Spleen (tissue), 11 donors: Measurements from ENCODE around the gene KRT15. TPM values are rescaled to one million over a fixed set of nuclear protein-coding genes. Genes with fewer than 3 reads are reported as not detected.

ENCODE experiments used
- DNase-seq: peaks from one replicate; pipeline ENCODE4 v3.0.0-alpha.2; 2020
- H3K27ac ChIP-seq, 8 donors: fragments of 200-600 bp; sonication (generic) in 7 of 8; 1 replicate in 4 of 8; 2 replicates in 4 of 8; pipeline versions ENCODE4 v1.5.0 to v1.8.0; 2016 to 2021; ENCODE audit warnings: inconsistent platforms in 4 of 8, mild to moderate bottlenecking in 4 of 8, moderate library complexity in 1 of 8
- H3K27me3 ChIP-seq, 7 donors: fragments of 200-600 bp; sonication (generic) in 6 of 7; replicated peaks in 1 of 7; 1 replicate in 4 of 7; 2 replicates in 3 of 7; pipeline versions ENCODE4 v1.5.0 to v1.8.0; 2016 to 2021; ENCODE audit warnings: inconsistent platforms in 3 of 7, mild to moderate bottlenecking in 1 of 7
- H3K36me3 ChIP-seq, 6 donors: fragments of 200-600 bp; sonication (generic) in 5 of 6; 1 replicate in 4 of 6; 2 replicates in 2 of 6; pipeline versions ENCODE4 v1.5.0 to v1.8.0; 2016 to 2021; ENCODE audit warnings: inconsistent platforms in 2 of 6
- H3K4me1 ChIP-seq, 6 donors: fragments of 200-600 bp; sonication (generic) in 5 of 6; 1 replicate in 3 of 6; 2 replicates in 3 of 6; pipeline versions ENCODE4 v1.5.0 to v1.8.0; 2016 to 2021; ENCODE audit warnings: inconsistent platforms in 3 of 6
- H3K4me3 ChIP-seq, 8 donors: fragments of 200-600 bp; sonication (generic) in 7 of 8; 1 replicate in 4 of 8; 2 replicates in 4 of 8; pipeline versions ENCODE4 v1.5.0 to v1.8.0; 2016 to 2021; ENCODE audit warnings: inconsistent platforms in 4 of 8, mild to moderate bottlenecking in 4 of 8, moderate library complexity in 2 of 8
- H3K9me3 ChIP-seq, 8 donors: fragments of 200-600 bp; sonication (generic) in 7 of 8; 1 replicate in 4 of 8; 2 replicates in 4 of 8; pipeline versions ENCODE4 v1.5.0 to v1.8.0; 2016 to 2021; ENCODE audit warnings: inconsistent platforms in 4 of 8
- CTCF ChIP-seq, 11 experiments: fragments of 200-600 bp in 7 of 11; fragments of 450-650 bp in 4 of 11; sonication (generic) in 4 of 11; IDR thresholded peaks in 8 of 11; conservative IDR thresholded peaks in 3 of 11; 1 replicate in 7 of 11; 2 replicates in 4 of 11; pipeline versions ENCODE4 v1.4.0 to v1.8.0; 2016 to 2021; ENCODE audit warnings: antibody characterized with exemption in 11 of 11, inconsistent platforms in 4 of 11, mild to moderate bottlenecking in 1 of 11
- POLR2A ChIP-seq, 3 donors: fragments of 450-650 bp; IDR thresholded peaks; one replicate each; pipeline ENCODE4 v1.5.1; 2017; ENCODE audit warnings: antibody characterized with exemption in 3 of 3, mild to moderate bottlenecking in 1 of 3
- POLR2AphosphoS5 ChIP-seq, 3 donors: sonication (generic); formaldehyde crosslinking; IDR thresholded peaks; one replicate each; pipeline ENCODE4 v1.5.1; 2017; ENCODE audit warnings: antibody characterized with exemption in 3 of 3
- WGBS, 5 donors: extraction: QIAGEN DNeasy Blood & Tissue Kit in 3 of 5; methylation state at CpG; one replicate each; pipeline versions ENCODE4 v1.1.5 to v1.1.7; 2013 to 2018; 5-methylcytosine and 5-hydroxymethylcytosine counted together
- intact Hi-C: fragments of 100-400 bp; cut with DNase I; formaldehyde crosslinking; loops from one replicate; pipeline ENCODE4 v1.15.0; 2023; ENCODE audit warnings: low total_unique reads
- polyA plus RNA-seq, 3 donors: library from polyadenylated mRNA; stranded (reverse); fragments of 200-250 nt; gene quantifications; one replicate each; pipeline ENCODE4 v1.2.1, GENCODE V29; 2013
- total RNA-seq, 7 donors: library from RNA; depleted of rRNA in 3 of 7; stranded (reverse); fragments of >200 nt in 3 of 7; fragmentation: NEBNext Ultra II Directional in 4 of 7; extraction: Animal tissue kit (Norgen Biotek cat#: 25700) in 4 of 7; gene quantifications; one replicate each; pipeline versions ENCODE4 v1.1.0 to v1.2.1, GENCODE V29; 2016 to 2021
- donor health status: healthy with polysubstance abuse.
- donor health status: DM: no; HTN: no; CAD: no; lungs with moderate emphysema.
- donor health status: DM: no; HTN: no; CAD: no.
- donor health status: Bipolar disorder and iron deficiency.
- donor health status: healthy.
- donor health status: DM: no; HTN: no; CAD: no.
- donor health status: DM: yes; HTN: yes; CAD: no.

The KRT15 gene
- total and polyA plus RNA-seq, 10 donors = 0.07 to 1.3 (median 0.11) TPM; not detected in 7

- peaks cover 0 to 36% (median 0%) of the 10 kb centered on the region in 7 donors for H3K27me3 ChIP-seq
- no peak for TF ChIP-seq POLR2A (IDR thresholded peaks at IDR 0.05)
- TF ChIP-seq POLR2AphosphoS5 (IDR thresholded peaks at IDR 0.05) = no peak
- TF ChIP-seq CTCF (IDR thresholded peaks at IDR 0.05 in 8 of 11, conservative IDR thresholded peaks at IDR 0.05 in 3 of 11) = no peak
- no peak overlapping the region for H3K4me3 ChIP-seq
- H3K27ac ChIP-seq = peak overlapping the region in 4 of 8 donors; percentile 41 to 52 (median 44)
- intact Hi-C loops = no loop called here
- no peaks in the 10 kb centered on the region for H3K36me3 ChIP-seq
- H3K4me1 ChIP-seq = peaks cover 0 to 11% (median 3%) of the 10 kb centered on the region in 6 donors
- WGBS, 5 donors = 57 to 79% (median 68%) methylated on average over 5 of the region's 5 CpGs
- no peak for DNase-seq
- no peaks in the 10 kb centered on the region for H3K9me3 ChIP-seq
Observed at GRCh38 chr17:41555105-41555887, 36.6 kb upstream of the KRT15 start.

GRCh38 chr17:41553987-41554680 is 35.4 kb upstream of the KRT15 start:
- peaks cover under 1 to 18% (median 9%) of the 10 kb centered on the region in 6 donors for H3K4me1 ChIP-seq
- no peak for DNase-seq
- H3K36me3 ChIP-seq = no peaks in the 10 kb centered on the region
- no peak for TF ChIP-seq POLR2AphosphoS5 (IDR thresholded peaks at IDR 0.05)
- WGBS, 5 donors = 75 to 78% (median 75%) methylated on average over 8 of the region's 8 CpGs
- no peak overlapping the region for H3K4me3 ChIP-seq
- peaks cover 0 to 27% (median 0%) of the 10 kb centered on the region in 7 donors for H3K27me3 ChIP-seq
- no peaks in the 10 kb centered on the region for H3K9me3 ChIP-seq
- peak overlapping the region in 3 of 8 donors; percentile 36 to 44 (median 44) for H3K27ac ChIP-seq
- intact Hi-C loops = loop anchor here (5.0 kb wide), 1 partner anchor 108 kb away; no protein-coding TSS in a partner anchor

GRCh38 chr17:41553176-41553575 is 34.5 kb upstream of the KRT15 start:
- peaks cover 0 to 29% (median 0%) of the 10 kb centered on the region in 7 donors for H3K27me3 ChIP-seq
- 64 to 88% (median 86%) methylated on average over 4 of the region's 4 CpGs for WGBS, 5 donors
- H3K4me3 ChIP-seq = no peak overlapping the region
- no peak for TF ChIP-seq POLR2AphosphoS5 (IDR thresholded peaks at IDR 0.05)
- H3K27ac ChIP-seq = no peak overlapping the region
- H3K4me1 ChIP-seq = peaks cover 11 to 27% (median 19%) of the 10 kb centered on the region in 6 donors
- no peak for DNase-seq
- H3K36me3 ChIP-seq = no peaks in the 10 kb centered on the region
- no peaks in the 10 kb centered on the region for H3K9me3 ChIP-seq
- intact Hi-C loops = loop anchor here (5.0 kb wide), 1 partner anchor 109 kb away; no protein-coding TSS in a partner anchor

GRCh38 chr17:41552455-41552854 is 33.8 kb upstream of the KRT15 start:
- no peak overlapping the region for H3K4me3 ChIP-seq
- peaks cover 12 to 35% (median 25%) of the 10 kb centered on the region in 6 donors for H3K4me1 ChIP-seq
- DNase-seq = no peak
- no peak for TF ChIP-seq CTCF (IDR thresholded peaks at IDR 0.05 in 8 of 11, conservative IDR thresholded peaks at IDR 0.05 in 3 of 11)
- no peak for TF ChIP-seq POLR2A (IDR thresholded peaks at IDR 0.05)
- no peak for TF ChIP-seq POLR2AphosphoS5 (IDR thresholded peaks at IDR 0.05)
- intact Hi-C loops = loop anchor here (5.0 kb wide), 1 partner anchor 110 kb away; no protein-coding TSS in a partner anchor
- no peak overlapping the region for H3K27ac ChIP-seq
- H3K27me3 ChIP-seq = peaks cover 0 to 29% (median 0%) of the 10 kb centered on the region in 7 donors
- no peaks in the 10 kb centered on the region for H3K36me3 ChIP-seq
- no peaks in the 10 kb centered on the region for H3K9me3 ChIP-seq
- 84 to 88% (median 86%) methylated on average over 5 of the region's 5 CpGs for WGBS, 5 donors
